Measurements from ENCODE around the gene PEX14. TPM values are rescaled to one million over a fixed set of nuclear protein-coding genes. Genes with fewer than 3 reads are reported as not detected.

PEX14 gene
- total and polyA plus RNA-seq, 9 of the 15 experiments (the other 6 are each of a cell fraction or from before 2014, with no cell fraction given) = 2.6 to 45.7 (median 22.7) TPM

DNA sequence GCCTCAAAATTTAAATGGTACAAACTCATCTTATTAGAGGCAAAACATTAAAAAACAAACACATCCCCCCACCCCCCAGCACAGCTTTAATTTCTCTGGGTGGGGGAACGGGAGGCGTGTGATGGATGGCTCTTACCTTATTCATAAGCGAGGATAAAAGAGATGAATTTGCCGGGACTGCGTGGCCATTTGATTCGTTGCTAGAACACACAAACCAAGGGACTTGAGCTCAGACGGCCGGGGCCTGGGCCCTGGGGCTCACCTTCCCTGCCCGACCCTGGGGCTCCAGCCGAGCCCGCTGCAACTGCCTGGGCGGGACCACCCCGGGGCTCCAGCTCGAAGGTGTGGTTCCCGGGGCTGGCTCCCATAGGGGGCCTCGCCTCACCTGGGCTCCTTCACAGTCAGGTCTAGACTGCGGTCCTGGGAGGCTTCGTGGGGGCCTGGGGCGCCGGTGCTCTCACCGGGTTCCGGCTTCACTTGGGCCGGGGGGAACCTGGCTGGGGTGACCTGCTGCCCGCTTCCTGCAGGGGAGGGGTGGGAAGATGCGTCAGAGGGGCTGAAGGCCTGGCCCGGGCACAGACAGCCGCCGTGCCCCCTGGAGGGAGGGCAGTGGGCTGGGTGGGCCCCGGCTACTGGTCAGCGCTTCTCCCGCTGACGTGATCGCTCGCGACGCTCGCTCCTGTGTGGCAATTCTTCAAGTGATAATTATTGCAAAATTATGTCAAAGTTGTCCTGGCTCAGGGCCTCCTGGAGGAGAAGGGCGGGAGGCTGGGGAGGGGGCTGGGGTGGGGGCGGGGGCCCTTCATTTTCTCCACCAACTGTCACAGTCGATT lies 176.0 kb downstream of the PEX14 start:
- CTCF ChIA-PET (ENCODE audit: low intra/inter-chr PET ratio) = no interaction called here
- H2AFZ ChIP-seq (ENCODE audit: low read depth, low read length) = no peak overlapping the region
- no TSS peak for BruUV-seq (replicated peaks)
- H3K4me1 ChIP-seq (replicated peaks in 1 of 2; ENCODE audit: control insufficient read depth in 2 of 2, insufficient read depth in 2 of 2, low read length in 2 of 2) = peaks cover 0 to 62% of the 10 kb centered on the region in 2 experiments; a peak in 3 of 5 replicates
- intact Hi-C loops (cut with micrococcal nuclease) = no loop called here
- H3K4me3 ChIP-seq = no peak overlapping the region
- peaks cover 36 to 79% of the 10 kb centered on the region in 2 experiments; a peak in 4 of 5 replicates for H3K27me3 ChIP-seq (ENCODE audit: control insufficient read depth in 2 of 2, insufficient read depth in 2 of 2, low read length in 2 of 2)
- ATAC-seq = no peak
- FAIRE-seq = no peak
- peaks cover 26% of the 10 kb centered on the region for H4K20me1 ChIP-seq (replicated peaks; ENCODE audit: control insufficient read depth, insufficient read depth, low read length)
- H3K4me2 ChIP-seq (ENCODE audit: insufficient read depth, low read length) = no peak overlapping the region
- DNase-seq (ENCODE audit: extremely low read depth in 1 of 4, low spot score in 3 of 4) = no peak
- no peaks in the 10 kb centered on the region for H3K79me2 ChIP-seq (ENCODE audit: control insufficient read depth, insufficient read depth, low read length)
- H3K9me3 ChIP-seq (replicated peaks; ENCODE audit: control insufficient read depth, insufficient read depth, low read depth, low read length) = no peaks in the 10 kb centered on the region
- POLR2A ChIA-PET = no interaction called here
- in situ Hi-C loops (cut with MboI) = no loop called here
- no peak overlapping the region for H3K9ac ChIP-seq (ENCODE audit: insufficient read depth in 1 of 2, low read depth in 2 of 2, low read length in 2 of 2)
- TF ChIP-seq PHF8 (IDR thresholded peaks at IDR 0.05; ENCODE audit: borderline replicate concordance, low read length) (no peak), ZNF408 (CRISPR knock-in tag; IDR thresholded peaks at IDR 0.05; ENCODE audit: low read depth) (no peak), SNIP1 (IDR thresholded peaks at IDR 0.05; ENCODE audit: low read depth) (no peak), ZNF695 (CRISPR knock-in tag; IDR thresholded peaks at IDR 0.05) (no peak), RBM17 (IDR thresholded peaks at IDR 0.05; ENCODE audit: borderline replicate concordance, low read depth, low read length) (no peak), RFX5 (IDR thresholded peaks at IDR 0.05; ENCODE audit: low read depth, low read length) (no peak), HNRNPH1 (optimal IDR thresholded peaks at IDR 0.05; ENCODE audit: low read depth, low read length) (no peak), ZSCAN29 (IDR thresholded peaks at IDR 0.05) (no peak), ZBTB17 (CRISPR knock-in tag; IDR thresholded peaks at IDR 0.05) (no peak), ZNF766 (CRISPR knock-in tag; conservative IDR thresholded peaks at IDR 0.05) (no peak), ZNF75A (CRISPR knock-in tag; IDR thresholded peaks at IDR 0.05) (no peak)
- WGBS (ENCODE audit: insufficient coverage, low coverage, missing lambda C conversion rate) = 23% methylated on average over 37 of the region's 40 CpGs
- H3K9me1 ChIP-seq (ENCODE audit: control insufficient read depth, insufficient read depth, low read length) = no peaks in the 10 kb centered on the region
- H3K27ac ChIP-seq (ENCODE audit: extremely low read depth, low read depth, low read length) = no peak overlapping the region
- H3K36me3 ChIP-seq (ENCODE audit: control insufficient read depth, insufficient read depth, low read length) = no peaks in the 10 kb centered on the region
